Retinal pigment epithelial cell (primary cell): ENCODE measurements around the gene DNAH8.

Experiments used
- DNase-seq: peaks from one replicate; pipeline ENCODE4 v3.0.0-alpha.2; 2010; ENCODE audit warnings: low read depth
- H3K4me3 ChIP-seq: 2 replicates; pipeline ENCODE4 v1.5.1; 2011; ENCODE audit warnings: mild to moderate bottlenecking, low read length, control low read depth, moderate library complexity
- CTCF ChIP-seq: conservative IDR thresholded peaks from 2 replicates; pipeline ENCODE4 v1.5.1; 2011; ENCODE audit warnings: low read depth, low read length, control low read depth, inconsistent platforms

DNAH8 gene

GRCh38 chr6:39029156-39030011 lies 314.3 kb downstream of the DNAH8 start:
- no peak for DNase-seq

GRCh38 chr6:39035681-39036080 lies 320.6 kb downstream of the DNAH8 start:
- TF ChIP-seq CTCF, result no peak
- H3K4me3 ChIP-seq, result no peak overlapping the region
- no peak for DNase-seq

More at GRCh38 chr6:39029156-39030011, 314.3 kb downstream of the DNAH8 start:
- peak; percentile 76 for TF ChIP-seq CTCF
- H3K4me3 ChIP-seq, result no peak overlapping the region

- TF ChIP-seq CTCF, result no peak
- H3K4me3 ChIP-seq, result no peak overlapping the region
- no peak for DNase-seq
These were observed 322.0 kb downstream of the DNAH8 start for GRCh38 chr6:39037082-39037508.

- no peak overlapping the region for H3K4me3 ChIP-seq
- DNase-seq, result no peak
- TF ChIP-seq CTCF, result no peak
These were observed 322.6 kb downstream of the DNAH8 start for GRCh38 chr6:39037707-39038106.

GRCh38 chr6:39040080-39040673 lies 325.1 kb downstream of the DNAH8 start:
- no peak for DNase-seq
- no peak overlapping the region for H3K4me3 ChIP-seq
- no peak for TF ChIP-seq CTCF

GRCh38 chr6:39041072-39041471 lies 326.0 kb downstream of the DNAH8 start:
- DNase-seq, result no peak
- no peak overlapping the region for H3K4me3 ChIP-seq
- TF ChIP-seq CTCF, result no peak

- TF ChIP-seq CTCF, result no peak
- DNase-seq, result no peak
These were observed 328.7 kb downstream of the DNAH8 start for GRCh38 chr6:39043776-39044175.

More at GRCh38 chr6:39043776-39044175, 328.7 kb downstream of the DNAH8 start:
- H3K4me3 ChIP-seq, result no peak overlapping the region
